GM12878 (cell line): Measurements from ENCODE around the gene SMARCD3. TPM values are rescaled to one million over a fixed set of nuclear protein-coding genes. Genes with fewer than 3 reads are reported as not detected.

ENCODE experiments used
- BCLAF1 ChIP-seq: fragments of 450-650 bp; IDR thresholded peaks from 2 replicates; pipeline ENCODE4 v1.6.1; 2017; ENCODE audit warnings: antibody characterized with exemption, mild to moderate bottlenecking, moderate library complexity
- EGR1 ChIP-seq, 2 experiments: IDR thresholded peaks; 1 replicate in 1 of 2; 2 replicates in 1 of 2; pipeline ENCODE4 v1.6.1; 2011 to 2012; ENCODE audit warnings: low read depth in 2 of 2, low read length in 2 of 2, borderline replicate concordance in 1 of 2, mild to moderate bottlenecking in 1 of 2, moderate library complexity in 1 of 2
- GABPA ChIP-seq: IDR thresholded peaks from 2 replicates; pipeline ENCODE4 v1.6.1; 2014; ENCODE audit warnings: antibody characterized with exemption, low read depth, mild to moderate bottlenecking, inconsistent platforms
- HDGF ChIP-seq: fragments of 450-650 bp; IDR thresholded peaks from 2 replicates; pipeline ENCODE4 v1.6.1; 2016; ENCODE audit warnings: antibody characterized with exemption
- IRF5 ChIP-seq: fragments of 450-650 bp; IDR thresholded peaks from 2 replicates; pipeline ENCODE4 v1.6.1; 2017; ENCODE audit warnings: borderline replicate concordance
- MEF2A ChIP-seq: IDR thresholded peaks from 2 replicates; pipeline ENCODE4 v1.6.1; 2011; ENCODE audit warnings: low read depth, mild to moderate bottlenecking, low read length, moderate library complexity; ENCODE audit not compliant: insufficient read depth
- MXI1 ChIP-seq: fragments of 150-350 bp; IDR thresholded peaks from 2 replicates; pipeline ENCODE4 v1.6.1; 2011; ENCODE audit warnings: low read depth, mild to moderate bottlenecking, inconsistent platforms, low read length, improper control_type of control experiment
- PAX8 ChIP-seq: fragments of 450-650 bp; IDR thresholded peaks from 2 replicates; pipeline ENCODE4 v1.6.1; 2017; ENCODE audit warnings: mild to moderate bottlenecking, moderate library complexity
- POLR2A ChIP-seq: IDR thresholded peaks from 2 replicates; pipeline ENCODE4 v1.6.1; 2011; ENCODE audit warnings: low read depth, mild to moderate bottlenecking, low read length
- POU2F2 ChIP-seq: IDR thresholded peaks from 3 replicates; pipeline ENCODE4 v1.6.1; 2011; ENCODE audit warnings: low read depth, mild to moderate bottlenecking, low read length, borderline replicate concordance
- PRDM15 ChIP-seq: fragments of 450-650 bp; formaldehyde crosslinking; IDR thresholded peaks from 2 replicates; pipeline ENCODE4 v1.4.0; 2020; ENCODE audit warnings: mild to moderate bottlenecking, moderate library complexity
- SREBF2 ChIP-seq: IDR thresholded peaks from 2 replicates; pipeline ENCODE4 v1.6.1; 2012; ENCODE audit warnings: mild to moderate bottlenecking, low read length
- SUZ12 ChIP-seq: fragments of 200-600 bp; sonication (generic); IDR thresholded peaks from one replicate; pipeline ENCODE4 v1.6.1; 2018; ENCODE audit warnings: antibody characterized with exemption, mild to moderate bottlenecking; ENCODE audit not compliant: unreplicated experiment
- TAF1 ChIP-seq: IDR thresholded peaks from 2 replicates; pipeline ENCODE4 v1.6.1; 2011; ENCODE audit warnings: mild to moderate bottlenecking, low read depth, low read length, borderline replicate concordance
- WRNIP1 ChIP-seq: IDR thresholded peaks from 2 replicates; pipeline ENCODE4 v1.6.1; 2011; ENCODE audit warnings: low read depth, low read length, improper control_type of control experiment, borderline replicate concordance
- ZBTB40 ChIP-seq: fragments of 450-650 bp; IDR thresholded peaks from 2 replicates; pipeline ENCODE4 v1.6.1; 2016; ENCODE audit warnings: mild to moderate bottlenecking, moderate library complexity, borderline replicate concordance
- ZSCAN29 ChIP-seq: fragments of 450-650 bp; IDR thresholded peaks from 2 replicates; pipeline ENCODE4 v1.6.1; 2017; ENCODE audit warnings: mild to moderate bottlenecking, moderate library complexity
- polyA plus RNA-seq, 11 experiments: library from polyadenylated mRNA; depleted of rRNA in 4 of 11; unstranded in 6 of 11; stranded (reverse) in 5 of 11; fragments of >200 nt; fragmentation: Nextera tagmentation in 4 of 11; fragmentation: Illumina TruSeq in 1 of 11; extraction: Ambion mirVana in 4 of 11; extraction: Trizol in 1 of 11; gene quantifications; 1 replicate in 1 of 11; 2 replicates in 10 of 11; pipeline versions ENCODE4 v1.2.1 to v1.2.3, GENCODE V29; 2011 to 2016; ENCODE audit warnings: inconsistent platforms in 2 of 11, missing spikeins in 2 of 11, low read depth in 1 of 11
- total RNA-seq, 4 experiments: library from RNA; depleted of rRNA in 3 of 4; stranded (reverse); fragments of >200 nt in 3 of 4; fragmentation: Illumina TruSeq in 1 of 4; extraction: Trizol in 1 of 4; gene quantifications; 2 replicates each; pipeline versions ENCODE4 v1.2.1 to v1.2.3, GENCODE V29; 2013 to 2021

SMARCD3 gene
- total and polyA plus RNA-seq, 10 of the 15 experiments (the other 5 are each of a cell fraction or from before 2014, with no cell fraction given), result 0.11 to 1.4 (median 0.16) TPM

GRCh38 chr7:151232091-151232916 lies 16.2 kb downstream of the SMARCD3 start, which contains the start of gene CHPF2 (continued):
- TF ChIP-seq PAX8 (no peak), IRF5 (no peak), WRNIP1 (no peak), GABPA (peak; percentile 89), ZSCAN29 (no peak), POU2F2 (peak; percentile 72; the same call in 2 of the 3 replicates), PRDM15 (no peak), SREBF2 (no peak), ZBTB40 (peak; percentile 83), MEF2A (no peak), BCLAF1 (no peak), TAF1 (peak; percentile 87; the same call in 1 of the 2 replicates), HDGF (peak; percentile 78; the same call in 1 of the 2 replicates), EGR1 (IDR thresholded peaks at IDR 0.05; ENCODE audit: borderline replicate concordance in 1 of 2, low read depth in 2 of 2, low read length in 2 of 2) (peak in 1 of 2 experiments; percentile 68; a peak in 1 of 3 replicates), POLR2A (peak; percentile 98), MXI1 (peak; percentile 62), SUZ12 (no peak)
